Brain microvascular endothelial cell (primary cell): ENCODE results near the gene PHIP.

Source experiments
- DNase-seq: peaks from one replicate; pipeline ENCODE4 v3.0.0-alpha.2; 2020
- H3K27ac ChIP-seq: fragments of 250-450 bp; sonication (Bioruptor Pico); 2 replicates; pipeline ENCODE4 v1.5.1; 2020; ENCODE audit warnings: mild to moderate bottlenecking, moderate library complexity
- H3K27me3 ChIP-seq: fragments of 250-450 bp; sonication (Bioruptor Pico); replicated peaks from 2 replicates; pipeline ENCODE4 v1.5.1; 2020; ENCODE audit warnings: mild to moderate bottlenecking
- H3K36me3 ChIP-seq: fragments of 250-450 bp; sonication (Bioruptor Pico); replicated peaks from 2 replicates; pipeline ENCODE4 v1.5.1; 2020; ENCODE audit warnings: mild to moderate bottlenecking
- H3K4me3 ChIP-seq: 2 replicates; pipeline ENCODE4 v1.5.1; 2011; ENCODE audit warnings: low read depth, mild to moderate bottlenecking, control low read depth, low read length, moderate library complexity
- in situ Hi-C: cut with HindIII; loops from 2 replicates; pipeline ENCODE4 v1.10.0; 2017; ENCODE audit warnings: low sequenced_read_pairs, low pct_ligation_motif_present
- TF ChIP-seq, protein P1 (sequence below): IDR thresholded peaks from 2 replicates; pipeline ENCODE4 v1.5.1; 2011; ENCODE audit warnings: low read depth, mild to moderate bottlenecking, moderate library complexity, low read length, control low read depth, inconsistent platforms; ENCODE audit errors: missing control alignments

Gene PHIP

DNA sequence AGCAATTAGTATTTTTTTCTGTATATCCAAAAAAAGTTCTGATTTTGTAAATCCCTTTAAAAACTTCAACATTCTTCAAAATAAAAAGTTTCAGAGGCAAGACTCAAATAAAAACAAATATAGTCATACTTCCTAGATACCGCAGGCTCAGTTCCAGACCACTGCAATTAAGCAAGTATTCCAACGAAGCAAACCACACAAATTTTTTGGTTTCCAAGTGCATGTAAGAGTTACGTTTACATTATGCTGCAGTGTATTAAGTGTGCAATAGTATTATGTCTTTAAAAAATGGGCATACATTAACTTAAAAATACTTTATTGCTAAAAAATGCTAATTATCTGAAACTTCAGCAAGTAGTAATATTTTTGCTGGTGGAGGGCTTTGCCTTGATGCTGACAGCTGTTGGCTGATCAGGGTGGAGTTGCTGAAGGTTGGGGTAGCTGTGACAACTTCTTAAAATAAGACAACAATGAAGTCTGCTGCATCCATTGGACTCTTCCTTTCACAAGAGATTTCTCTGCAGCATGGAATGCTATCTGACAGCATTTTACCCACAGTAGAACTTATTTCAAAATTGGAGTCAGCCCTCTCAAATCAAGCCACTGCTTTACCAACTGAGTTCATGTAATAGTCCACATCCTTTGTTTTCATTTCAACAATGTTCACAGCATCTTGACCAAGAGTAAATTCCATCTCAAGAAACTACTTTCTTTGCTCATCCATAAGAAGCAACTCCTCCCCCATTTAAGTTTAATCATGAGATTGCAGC lies 46.0 kb downstream of the PHIP start:
- TF ChIP-seq, protein P1, sequence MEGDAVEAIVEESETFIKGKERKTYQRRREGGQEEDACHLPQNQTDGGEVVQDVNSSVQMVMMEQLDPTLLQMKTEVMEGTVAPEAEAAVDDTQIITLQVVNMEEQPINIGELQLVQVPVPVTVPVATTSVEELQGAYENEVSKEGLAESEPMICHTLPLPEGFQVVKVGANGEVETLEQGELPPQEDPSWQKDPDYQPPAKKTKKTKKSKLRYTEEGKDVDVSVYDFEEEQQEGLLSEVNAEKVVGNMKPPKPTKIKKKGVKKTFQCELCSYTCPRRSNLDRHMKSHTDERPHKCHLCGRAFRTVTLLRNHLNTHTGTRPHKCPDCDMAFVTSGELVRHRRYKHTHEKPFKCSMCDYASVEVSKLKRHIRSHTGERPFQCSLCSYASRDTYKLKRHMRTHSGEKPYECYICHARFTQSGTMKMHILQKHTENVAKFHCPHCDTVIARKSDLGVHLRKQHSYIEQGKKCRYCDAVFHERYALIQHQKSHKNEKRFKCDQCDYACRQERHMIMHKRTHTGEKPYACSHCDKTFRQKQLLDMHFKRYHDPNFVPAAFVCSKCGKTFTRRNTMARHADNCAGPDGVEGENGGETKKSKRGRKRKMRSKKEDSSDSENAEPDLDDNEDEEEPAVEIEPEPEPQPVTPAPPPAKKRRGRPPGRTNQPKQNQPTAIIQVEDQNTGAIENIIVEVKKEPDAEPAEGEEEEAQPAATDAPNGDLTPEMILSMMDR: no peak
- no peaks in the 10 kb centered on the region for H3K27me3 ChIP-seq
- no peak overlapping the region for H3K4me3 ChIP-seq
- in situ Hi-C loops: no loop called here
- H3K27ac ChIP-seq: no peak overlapping the region
- DNase-seq: peak; percentile 16
- no peaks in the 10 kb centered on the region for H3K36me3 ChIP-seq

DNA sequence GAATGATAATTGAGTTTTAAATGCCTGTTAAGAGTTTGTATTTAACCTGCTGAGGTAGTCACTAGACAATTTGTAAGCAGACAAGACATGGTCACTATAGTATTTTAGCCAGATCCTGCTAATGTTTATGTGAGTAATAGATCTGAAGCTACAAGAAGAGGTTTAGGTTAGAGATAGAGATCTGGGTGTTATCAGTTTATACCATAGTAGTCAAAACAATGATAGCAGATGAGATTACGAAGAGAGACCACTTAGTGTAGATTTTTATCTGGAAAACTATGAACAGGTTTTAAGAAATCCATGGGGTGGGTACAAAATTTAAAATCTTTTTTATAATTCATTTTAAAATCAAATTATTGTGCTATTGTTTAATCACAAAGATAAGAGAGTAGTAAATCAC lies 47.5 kb downstream of the PHIP start:
- Histone ChIP-seq H3K27ac (no peak overlapping the region), H3K27me3 (no peaks in the 10 kb centered on the region), H3K4me3 (no peak overlapping the region), H3K36me3 (no peaks in the 10 kb centered on the region)
- in situ Hi-C loops: no loop called here
- TF ChIP-seq, protein P1: no peak
- DNase-seq: no peak

DNA sequence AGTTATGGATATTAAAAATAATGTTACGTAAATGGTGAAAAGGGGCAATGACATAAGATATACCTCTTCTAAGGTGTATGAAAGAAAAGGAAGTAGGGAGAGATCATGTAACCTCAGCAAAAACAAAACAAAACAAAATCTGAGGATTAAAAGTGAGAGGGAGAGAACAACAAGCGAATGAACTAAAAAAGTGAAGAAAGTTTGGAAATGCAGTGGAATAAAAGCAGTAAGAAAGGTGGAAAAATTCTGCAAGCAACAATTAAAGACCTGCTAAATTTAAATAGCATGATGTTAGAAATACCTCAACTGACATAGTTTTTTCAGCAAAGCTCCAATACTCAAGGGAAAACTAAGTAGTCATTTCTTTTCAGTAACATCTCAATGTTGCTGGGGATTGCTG lies 48.0 kb downstream of the PHIP start:
- H3K4me3 ChIP-seq: no peak overlapping the region
- H3K27me3 ChIP-seq: no peaks in the 10 kb centered on the region
- DNase-seq: no peak
- in situ Hi-C loops: no loop called here
- TF ChIP-seq, protein P1: no peak
- no peak overlapping the region for H3K27ac ChIP-seq
- no peaks in the 10 kb centered on the region for H3K36me3 ChIP-seq

DNA sequence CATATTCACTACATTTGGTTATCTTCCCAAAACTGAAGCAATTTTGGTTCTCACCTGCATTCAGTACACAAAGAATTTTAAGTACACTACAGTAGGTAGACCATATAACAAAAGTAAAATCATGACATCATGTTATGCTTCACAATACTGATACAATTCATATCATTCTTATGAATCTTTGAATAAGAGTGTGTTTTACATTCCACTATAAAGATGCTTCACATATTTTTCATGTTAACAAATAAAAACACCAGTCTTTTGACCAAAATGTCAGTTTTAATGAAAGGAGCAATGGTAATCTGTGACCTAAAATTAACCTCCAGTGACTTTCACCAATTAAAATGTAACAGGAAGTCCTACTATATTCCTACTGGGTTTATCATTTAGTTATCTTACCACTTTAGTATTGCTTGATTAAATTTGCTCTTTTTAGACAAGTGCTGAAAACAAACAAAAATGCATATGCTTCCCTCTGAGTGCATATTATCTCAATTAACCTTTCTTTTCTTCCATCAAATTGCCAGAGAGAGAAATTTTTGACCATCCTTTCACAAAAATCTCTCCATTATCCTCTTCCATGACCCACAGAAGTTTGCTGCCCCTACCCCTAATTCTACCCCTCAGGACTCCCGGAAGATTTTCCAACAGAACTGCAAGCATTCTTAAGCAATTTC lies 49.3 kb downstream of the PHIP start:
- H3K27ac ChIP-seq: no peak overlapping the region
- H3K27me3 ChIP-seq: no peaks in the 10 kb centered on the region
- in situ Hi-C loops: no loop called here
- no peak overlapping the region for H3K4me3 ChIP-seq
- no peak for DNase-seq
- TF ChIP-seq, protein P1: no peak
- no peaks in the 10 kb centered on the region for H3K36me3 ChIP-seq

DNA sequence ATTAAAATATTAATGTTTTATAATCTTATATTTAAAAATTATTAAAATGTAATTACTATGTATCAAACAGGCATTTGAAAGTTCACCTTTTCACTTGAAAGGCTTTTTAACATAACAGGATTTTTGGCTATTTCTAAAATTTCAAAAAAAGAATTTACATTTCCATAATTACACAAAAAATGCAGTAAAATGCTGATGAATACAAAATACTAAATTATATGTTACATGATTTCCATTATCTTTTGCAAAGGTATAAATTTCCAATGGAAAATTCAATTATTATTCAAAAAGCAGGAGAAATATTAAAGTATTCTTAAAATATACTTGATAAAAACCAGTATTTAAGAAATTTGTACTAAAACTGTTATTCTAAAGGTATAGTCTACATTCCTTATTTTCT lies 66.1 kb downstream of the PHIP start:
- Histone ChIP-seq H3K36me3 (no peaks in the 10 kb centered on the region), H3K4me3 (no peak overlapping the region), H3K27me3 (no peaks in the 10 kb centered on the region), H3K27ac (no peak overlapping the region)
- in situ Hi-C loops: no loop called here
- DNase-seq: no peak
- TF ChIP-seq, protein P1: no peak
